Fibroblast of the aortic adventitia (primary cell): ENCODE results near the gene TXNL4A. TPM values are rescaled to one million over a fixed set of nuclear protein-coding genes. Genes with fewer than 3 reads are reported as not detected.

Source experiments
- DNase-seq: peaks from one replicate; pipeline ENCODE4 v3.0.0-alpha.2; 2010; ENCODE audit warnings: low read depth
- H3K4me3 ChIP-seq: 2 replicates; pipeline ENCODE4 v1.5.1; 2011; ENCODE audit warnings: low read depth, mild to moderate bottlenecking, control low read depth, low read length, moderate library complexity
- total RNA-seq: library from RNA; depleted of rRNA; stranded (reverse); fragments of >200 nt; gene quantifications from 2 replicates; pipeline ENCODE4 v1.2.3, GENCODE V29; 2012; ENCODE audit warnings: low replicate concordance
- TF ChIP-seq, protein P1 (sequence below): IDR thresholded peaks from 2 replicates; pipeline ENCODE4 v1.5.1; 2011; ENCODE audit warnings: mild to moderate bottlenecking, low read length, control low read depth, inconsistent platforms; ENCODE audit not compliant: insufficient read depth

TXNL4A gene
- total RNA-seq, 1 donor = 54.6 TPM

- H3K4me3 ChIP-seq = no peak overlapping the region
- no peak for DNase-seq
- TF ChIP-seq, protein P1, sequence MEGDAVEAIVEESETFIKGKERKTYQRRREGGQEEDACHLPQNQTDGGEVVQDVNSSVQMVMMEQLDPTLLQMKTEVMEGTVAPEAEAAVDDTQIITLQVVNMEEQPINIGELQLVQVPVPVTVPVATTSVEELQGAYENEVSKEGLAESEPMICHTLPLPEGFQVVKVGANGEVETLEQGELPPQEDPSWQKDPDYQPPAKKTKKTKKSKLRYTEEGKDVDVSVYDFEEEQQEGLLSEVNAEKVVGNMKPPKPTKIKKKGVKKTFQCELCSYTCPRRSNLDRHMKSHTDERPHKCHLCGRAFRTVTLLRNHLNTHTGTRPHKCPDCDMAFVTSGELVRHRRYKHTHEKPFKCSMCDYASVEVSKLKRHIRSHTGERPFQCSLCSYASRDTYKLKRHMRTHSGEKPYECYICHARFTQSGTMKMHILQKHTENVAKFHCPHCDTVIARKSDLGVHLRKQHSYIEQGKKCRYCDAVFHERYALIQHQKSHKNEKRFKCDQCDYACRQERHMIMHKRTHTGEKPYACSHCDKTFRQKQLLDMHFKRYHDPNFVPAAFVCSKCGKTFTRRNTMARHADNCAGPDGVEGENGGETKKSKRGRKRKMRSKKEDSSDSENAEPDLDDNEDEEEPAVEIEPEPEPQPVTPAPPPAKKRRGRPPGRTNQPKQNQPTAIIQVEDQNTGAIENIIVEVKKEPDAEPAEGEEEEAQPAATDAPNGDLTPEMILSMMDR = no peak
Observed at GRCh38 chr18:79943608-79944125, 44.7 kb downstream of the TXNL4A start.

DNA sequence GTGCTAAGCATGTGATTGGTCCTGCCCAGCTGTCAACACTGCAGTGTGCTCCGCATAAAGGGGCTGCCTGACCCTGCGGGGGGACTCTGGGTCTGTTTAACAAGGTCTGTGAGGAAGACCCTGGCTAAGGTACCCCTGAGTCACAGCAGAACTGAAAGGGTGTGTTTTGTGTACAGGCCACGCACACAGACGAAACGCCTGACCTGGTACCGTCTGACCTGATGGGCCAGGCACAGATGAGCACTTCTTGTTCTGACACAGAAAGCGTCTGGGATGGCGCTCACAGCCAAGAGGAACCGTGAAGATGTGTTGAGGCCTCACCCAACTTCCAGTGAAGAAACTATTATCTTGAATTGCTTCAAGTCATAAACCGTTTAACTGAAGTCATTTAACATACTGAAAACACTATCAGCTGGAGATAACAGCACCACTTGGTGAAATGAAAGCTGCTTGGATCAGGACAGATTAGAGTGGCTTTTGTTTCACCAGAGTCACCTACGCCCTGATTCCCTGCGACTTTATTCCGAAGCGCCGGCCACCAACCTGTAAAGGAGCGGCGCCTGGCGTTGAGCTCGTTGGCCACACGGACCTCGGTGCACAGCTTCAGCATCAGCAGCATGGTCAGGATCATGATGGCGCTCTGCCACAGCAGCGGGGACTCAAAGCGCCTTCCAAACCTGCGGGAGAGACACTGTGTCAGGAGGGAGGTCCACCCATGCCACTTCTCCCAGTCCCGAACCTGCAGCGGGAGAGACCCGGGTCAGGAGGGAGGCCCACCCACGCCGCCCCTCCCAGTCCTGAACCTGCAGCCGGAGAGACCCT is 45.4 kb downstream of the TXNL4A start:
- no peak for DNase-seq
- TF ChIP-seq, protein P1 = no peak
- H3K4me3 ChIP-seq = no peak overlapping the region

DNA sequence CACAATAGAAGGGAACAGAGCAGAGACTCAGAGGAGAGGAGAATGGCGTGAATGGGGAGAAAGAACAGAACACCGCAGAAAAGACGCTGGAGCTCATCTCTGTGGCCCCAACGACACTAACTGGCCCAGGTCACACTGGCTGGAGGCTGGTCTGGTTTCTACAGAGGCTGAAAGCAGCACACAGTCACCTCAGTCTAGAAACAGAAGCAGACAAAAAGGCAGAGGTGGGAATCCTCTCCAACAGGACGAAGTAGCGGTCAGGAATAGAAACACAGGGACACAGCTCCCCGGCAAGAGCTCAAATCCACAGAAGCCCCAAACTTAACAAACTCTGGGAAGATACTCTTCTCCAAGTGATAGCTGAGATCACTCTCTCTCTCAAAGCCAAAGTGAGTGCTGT is 46.2 kb downstream of the TXNL4A start:
- TF ChIP-seq, protein P1 = no peak
- DNase-seq = no peak

DNA sequence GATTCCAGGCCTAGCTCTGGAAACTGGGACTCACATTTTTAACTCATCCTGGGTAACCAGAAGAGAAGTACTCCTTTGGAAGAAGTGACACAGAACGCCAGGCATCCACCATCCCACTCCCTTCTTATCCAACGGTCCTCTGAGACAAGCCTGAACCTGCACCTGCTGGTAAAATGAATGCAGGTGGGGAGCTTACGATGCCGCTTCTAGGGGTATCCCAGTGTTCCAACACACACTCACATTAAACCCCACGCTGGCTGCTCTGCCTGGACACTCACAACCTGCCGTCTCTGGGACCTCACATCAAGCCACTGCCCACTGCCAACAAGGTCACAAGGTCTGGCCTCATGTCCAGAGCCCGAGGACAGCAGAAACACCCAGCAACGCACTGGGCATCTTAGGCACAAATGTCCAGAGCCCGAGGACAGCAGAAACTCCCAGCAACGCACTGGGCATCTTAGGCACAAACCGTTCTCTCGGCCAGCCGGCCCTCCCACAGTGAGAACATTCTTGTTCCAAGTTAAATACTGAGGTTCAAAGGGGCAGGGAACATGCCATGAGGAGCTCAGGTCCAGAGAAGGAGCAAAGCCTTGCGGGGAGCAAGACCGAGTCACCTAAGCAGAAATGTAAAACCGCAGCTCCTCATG is 46.8 kb downstream of the TXNL4A start:
- no peak overlapping the region for H3K4me3 ChIP-seq
- TF ChIP-seq, protein P1 = no peak
- DNase-seq = no peak

More for the DNA sequence above, 46.2 kb downstream of the TXNL4A start:
- no peak overlapping the region for H3K4me3 ChIP-seq

- no peak overlapping the region for H3K4me3 ChIP-seq
- TF ChIP-seq, protein P1 = no peak
- DNase-seq = no peak
Observed at GRCh38 chr18:79940814-79941472, 47.4 kb downstream of the TXNL4A start.

GRCh38 chr18:79940126-79940813 is 48.1 kb downstream of the TXNL4A start:
- DNase-seq = no peak
- H3K4me3 ChIP-seq = no peak overlapping the region
- TF ChIP-seq, protein P1 = no peak
